ENCODE results near the gene GRID1. TPM values are rescaled to one million over a fixed set of nuclear protein-coding genes. Genes with fewer than 3 reads are reported as not detected.

Gene GRID1
- total RNA-seq, 1 donor from 2014 or later = 0.75 TPM

DNA sequence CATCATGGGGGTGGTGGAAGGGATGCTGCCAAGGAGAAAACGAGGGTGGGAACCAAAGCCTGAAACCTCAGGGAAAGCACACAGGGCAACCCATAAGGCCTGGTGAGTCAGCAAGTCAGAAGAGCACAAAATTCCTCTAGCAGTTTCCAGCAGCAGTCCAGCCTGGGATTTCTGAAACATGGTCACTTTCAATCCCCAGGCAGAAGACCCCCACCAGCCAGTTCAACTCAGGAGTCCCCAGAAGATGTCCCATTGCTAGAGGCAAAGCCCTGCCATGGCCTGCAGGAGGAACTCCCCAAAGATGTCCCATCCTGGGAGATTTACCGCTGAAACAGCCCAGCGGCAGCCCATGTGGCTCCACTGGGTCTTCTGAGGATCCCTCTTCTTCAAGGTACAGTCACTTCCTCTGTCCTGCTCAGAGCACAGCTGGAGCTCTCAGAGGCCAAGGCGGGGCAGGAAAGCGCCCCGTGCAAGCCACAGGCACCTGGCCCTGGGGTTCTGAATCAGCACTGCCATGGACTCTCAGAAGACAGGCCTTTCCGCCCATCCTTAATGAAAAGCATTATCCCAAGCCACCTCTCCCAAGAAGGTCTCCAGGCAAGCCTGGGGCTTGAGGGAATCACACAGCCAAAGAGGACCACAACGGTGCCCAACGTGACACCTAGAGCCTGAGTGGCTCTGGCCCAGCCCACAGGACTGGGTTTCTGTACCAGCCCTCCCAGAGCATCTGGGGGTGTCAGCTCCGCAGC is 196.9 kb downstream of the GRID1 start:
- no peak for DNase-seq (ENCODE audit: low read depth)
- H3K9ac ChIP-seq (ENCODE audit: low read length) = no peak overlapping the region
- Mint-ChIP-seq H3K4me3 (ENCODE audit: unreplicated experiment) (no peak overlapping the region), H3K4me1 (ENCODE audit: low read depth, unreplicated experiment) (peaks cover 5% of the 10 kb centered on the region), H3K36me3 (ENCODE audit: low read depth, unreplicated experiment) (no peaks in the 10 kb centered on the region), H3K27me3 (ENCODE audit: low read depth, unreplicated experiment) (peaks cover 32% of the 10 kb centered on the region), H3K27ac (ENCODE audit: unreplicated experiment) (no peak overlapping the region), H3K9me3 (ENCODE audit: unreplicated experiment) (peaks cover 2% of the 10 kb centered on the region)
- H3K4me3 ChIP-seq (ENCODE audit: insufficient read depth, low read depth, low read length) = no peak overlapping the region
- H4K20me1 ChIP-seq (ENCODE audit: insufficient read depth, low read length) = no peaks in the 10 kb centered on the region
- H3K36me3 ChIP-seq (ENCODE audit: insufficient read depth, low read length) = no peaks in the 10 kb centered on the region
- H3K4me1 ChIP-seq (ENCODE audit: insufficient read depth, low read length) = no peaks in the 10 kb centered on the region
- TF ChIP-seq, protein P1, sequence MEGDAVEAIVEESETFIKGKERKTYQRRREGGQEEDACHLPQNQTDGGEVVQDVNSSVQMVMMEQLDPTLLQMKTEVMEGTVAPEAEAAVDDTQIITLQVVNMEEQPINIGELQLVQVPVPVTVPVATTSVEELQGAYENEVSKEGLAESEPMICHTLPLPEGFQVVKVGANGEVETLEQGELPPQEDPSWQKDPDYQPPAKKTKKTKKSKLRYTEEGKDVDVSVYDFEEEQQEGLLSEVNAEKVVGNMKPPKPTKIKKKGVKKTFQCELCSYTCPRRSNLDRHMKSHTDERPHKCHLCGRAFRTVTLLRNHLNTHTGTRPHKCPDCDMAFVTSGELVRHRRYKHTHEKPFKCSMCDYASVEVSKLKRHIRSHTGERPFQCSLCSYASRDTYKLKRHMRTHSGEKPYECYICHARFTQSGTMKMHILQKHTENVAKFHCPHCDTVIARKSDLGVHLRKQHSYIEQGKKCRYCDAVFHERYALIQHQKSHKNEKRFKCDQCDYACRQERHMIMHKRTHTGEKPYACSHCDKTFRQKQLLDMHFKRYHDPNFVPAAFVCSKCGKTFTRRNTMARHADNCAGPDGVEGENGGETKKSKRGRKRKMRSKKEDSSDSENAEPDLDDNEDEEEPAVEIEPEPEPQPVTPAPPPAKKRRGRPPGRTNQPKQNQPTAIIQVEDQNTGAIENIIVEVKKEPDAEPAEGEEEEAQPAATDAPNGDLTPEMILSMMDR (IDR thresholded peaks at IDR 0.05; ENCODE audit: insufficient read depth, low read depth, low read length) = no peak
- no peak for TF ChIP-seq EZH2 (IDR thresholded peaks at IDR 0.05; ENCODE audit: insufficient read depth, low read length)
- no peak overlapping the region for H2AFZ ChIP-seq (ENCODE audit: low read depth, low read length)
- no peak for FAIRE-seq
- no peaks in the 10 kb centered on the region for H3K27me3 ChIP-seq (ENCODE audit: insufficient read depth, low read length)
- H3K79me2 ChIP-seq (ENCODE audit: insufficient read depth, low read length) = no peaks in the 10 kb centered on the region
- no peaks in the 10 kb centered on the region for H3K9me3 ChIP-seq (ENCODE audit: insufficient read depth, low read depth, low read length)
- no peak overlapping the region for H3K27ac ChIP-seq (ENCODE audit: low read depth, low read length)
- no peak overlapping the region for H3K4me2 ChIP-seq (ENCODE audit: low read length)

DNA sequence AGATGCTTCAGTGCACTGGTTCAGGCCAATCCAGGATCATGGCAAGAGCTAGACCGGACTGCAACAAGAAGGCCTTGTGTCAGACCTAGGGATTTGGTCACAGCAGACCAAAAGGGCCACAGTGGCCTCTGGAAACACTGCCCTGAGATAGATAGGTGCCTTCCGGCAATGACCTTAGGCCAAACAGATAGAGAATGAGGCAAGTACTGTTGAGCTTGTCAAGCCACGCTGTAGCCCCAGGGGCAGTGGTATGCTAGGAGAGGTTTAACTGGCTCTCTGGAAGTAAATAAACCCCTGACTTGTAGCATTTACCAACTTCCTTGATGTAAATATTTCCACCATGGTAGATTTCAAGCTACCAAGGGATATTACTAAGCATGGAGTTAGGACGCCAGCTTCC is 197.5 kb downstream of the GRID1 start:
- no peak overlapping the region for H2AFZ ChIP-seq (ENCODE audit: low read depth, low read length)
- no peaks in the 10 kb centered on the region for H3K9me3 ChIP-seq (ENCODE audit: insufficient read depth, low read depth, low read length)
- no peak overlapping the region for H3K9ac ChIP-seq (ENCODE audit: low read length)
- no peaks in the 10 kb centered on the region for H3K36me3 ChIP-seq (ENCODE audit: insufficient read depth, low read length)
- H3K79me2 ChIP-seq (ENCODE audit: insufficient read depth, low read length) = no peaks in the 10 kb centered on the region
- Mint-ChIP-seq H3K4me3 (ENCODE audit: unreplicated experiment) (no peak overlapping the region), H3K27me3 (ENCODE audit: low read depth, unreplicated experiment) (peaks cover 33% of the 10 kb centered on the region), H3K9me3 (ENCODE audit: unreplicated experiment) (peaks cover 2% of the 10 kb centered on the region), H3K27ac (ENCODE audit: unreplicated experiment) (no peak overlapping the region), H3K36me3 (ENCODE audit: low read depth, unreplicated experiment) (no peaks in the 10 kb centered on the region), H3K4me1 (ENCODE audit: low read depth, unreplicated experiment) (peaks cover 5% of the 10 kb centered on the region)
- H4K20me1 ChIP-seq (ENCODE audit: insufficient read depth, low read length) = no peaks in the 10 kb centered on the region
- no peak overlapping the region for H3K4me2 ChIP-seq (ENCODE audit: low read length)
- TF ChIP-seq EZH2 (IDR thresholded peaks at IDR 0.05; ENCODE audit: insufficient read depth, low read length) = no peak
- TF ChIP-seq, protein P1 (IDR thresholded peaks at IDR 0.05; ENCODE audit: insufficient read depth, low read depth, low read length) = no peak
- H3K4me3 ChIP-seq (ENCODE audit: insufficient read depth, low read depth, low read length) = no peak overlapping the region
- no peaks in the 10 kb centered on the region for H3K27me3 ChIP-seq (ENCODE audit: insufficient read depth, low read length)
- no peak for DNase-seq (ENCODE audit: low read depth)
- no peak overlapping the region for H3K27ac ChIP-seq (ENCODE audit: low read depth, low read length)
- no peak for FAIRE-seq
- H3K4me1 ChIP-seq (ENCODE audit: insufficient read depth, low read length) = no peaks in the 10 kb centered on the region

DNA sequence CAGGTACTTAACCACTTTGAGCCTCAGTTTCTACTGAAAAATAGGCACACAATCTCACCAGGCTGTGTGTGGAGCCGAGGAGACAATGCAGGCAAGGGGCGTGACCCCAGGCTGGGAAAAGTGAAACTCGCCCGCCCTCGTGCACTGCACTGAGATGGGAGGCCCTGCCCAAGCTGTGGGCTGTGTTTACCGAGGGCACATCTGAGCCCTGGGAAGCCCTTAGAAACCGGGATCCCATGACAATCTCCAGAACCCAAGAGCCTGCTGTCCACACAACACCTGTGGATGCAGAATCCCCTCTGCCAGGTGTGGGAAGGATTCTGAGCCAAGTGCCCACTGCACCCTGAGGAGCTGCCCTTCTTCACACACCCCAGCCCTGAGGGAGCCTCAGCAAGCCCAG is 198.3 kb downstream of the GRID1 start:
- H3K36me3 Mint-ChIP-seq (ENCODE audit: low read depth, unreplicated experiment) = no peaks in the 10 kb centered on the region
- no peak overlapping the region for H3K9ac ChIP-seq (ENCODE audit: low read length)
- no peak for FAIRE-seq

More for the DNA sequence above, 198.3 kb downstream of the GRID1 start:
- H3K27ac Mint-ChIP-seq (ENCODE audit: unreplicated experiment) = no peak overlapping the region
- H4K20me1 ChIP-seq (ENCODE audit: insufficient read depth, low read length) = no peaks in the 10 kb centered on the region
- no peak overlapping the region for H3K27ac ChIP-seq (ENCODE audit: low read depth, low read length)
- H3K4me1 ChIP-seq (ENCODE audit: insufficient read depth, low read length) = no peaks in the 10 kb centered on the region
- no peak overlapping the region for H3K4me2 ChIP-seq (ENCODE audit: low read length)
- no peak for DNase-seq (ENCODE audit: low read depth)
- no peak overlapping the region for H3K4me3 ChIP-seq (ENCODE audit: insufficient read depth, low read depth, low read length)
- H3K79me2 ChIP-seq (ENCODE audit: insufficient read depth, low read length) = no peaks in the 10 kb centered on the region
- TF ChIP-seq, protein P1 (IDR thresholded peaks at IDR 0.05; ENCODE audit: insufficient read depth, low read depth, low read length) = no peak
- TF ChIP-seq EZH2 (IDR thresholded peaks at IDR 0.05; ENCODE audit: insufficient read depth, low read length) = no peak
- peaks cover 5% of the 10 kb centered on the region for H3K4me1 Mint-ChIP-seq (ENCODE audit: low read depth, unreplicated experiment)
- H3K9me3 Mint-ChIP-seq (ENCODE audit: unreplicated experiment) = peaks cover 2% of the 10 kb centered on the region
- no peaks in the 10 kb centered on the region for H3K36me3 ChIP-seq (ENCODE audit: insufficient read depth, low read length)
- no peaks in the 10 kb centered on the region for H3K27me3 ChIP-seq (ENCODE audit: insufficient read depth, low read length)
- H3K27me3 Mint-ChIP-seq (ENCODE audit: low read depth, unreplicated experiment) = peaks cover 34% of the 10 kb centered on the region
- H3K9me3 ChIP-seq (ENCODE audit: insufficient read depth, low read depth, low read length) = no peaks in the 10 kb centered on the region
- H3K4me3 Mint-ChIP-seq (ENCODE audit: unreplicated experiment) = no peak overlapping the region
- H2AFZ ChIP-seq (ENCODE audit: low read depth, low read length) = no peak overlapping the region
